HEK293 (cell line): Measurements from ENCODE around the gene SOX30.
"Not testable (repeated sequence)": the region's sequence is repeated elsewhere in the genome, so short reads cannot be mapped to it uniquely, and the experiment has no call there.

ENCODE experiments used
- CTCF ChIA-PET: fragments of 350-600 bp; formaldehyde crosslinking; extraction: SDS; loops from one replicate; lab custom pipeline; 2021; ENCODE audit warnings: antibody characterized with exemption; lab: Yijun Ruan, JAX
- POLR2A ChIA-PET: fragments of 300-600 bp; formaldehyde crosslinking; extraction: SDS; loops from one replicate; lab custom pipeline; 2020; ENCODE audit warnings: antibody characterized with exemption, inconsistent platforms; lab: Yijun Ruan, JAX
- H3K27ac ChIP-seq: fragments of 200-500 bp; sonication (Bioruptor generic); 2 replicates; pipeline ENCODE4 v1.5.1; 2014; ENCODE audit warnings: low read depth, low read length, control low read depth, inconsistent platforms; ENCODE audit errors: extremely low read depth
- H3K36me3 ChIP-seq, 2 experiments: fragments of 200-500 bp in 1 of 2; sonication (Bioruptor generic) in 1 of 2; 1 replicate in 1 of 2; 2 replicates in 1 of 2; pipeline ENCODE4 v1.5.1; 2014 to 2017; ENCODE audit warnings: inconsistent platforms in 2 of 2, low read length in 2 of 2; ENCODE audit not compliant: control insufficient read depth in 2 of 2, insufficient read depth in 1 of 2
- H3K4me1 ChIP-seq: fragments of 200-500 bp; sonication (Bioruptor generic); 2 replicates; pipeline ENCODE4 v1.5.1; 2014; ENCODE audit warnings: mild to moderate bottlenecking, low read length, inconsistent platforms; ENCODE audit not compliant: control insufficient read depth, insufficient read depth
- H3K4me3 ChIP-seq: 2 replicates; pipeline ENCODE4 v1.5.1; 2011; ENCODE audit warnings: low read depth, mild to moderate bottlenecking, control low read depth, low read length, moderate library complexity
- H3K9me3 ChIP-seq: fragments of 200-500 bp; sonication (Bioruptor generic); 2 replicates; pipeline ENCODE4 v1.5.1; 2014; ENCODE audit warnings: low read depth, low read length, inconsistent platforms; ENCODE audit not compliant: control insufficient read depth, insufficient read depth
- KLF16 ChIP-seq: fragments of 450-650 bp; formaldehyde crosslinking; IDR thresholded peaks from 2 replicates; pipeline ENCODE4 v1.5.1; 2017; ENCODE audit warnings: missing biosample characterization, missing genetic modification characterization
- PRDM1 ChIP-seq: fragments of 450-650 bp; formaldehyde crosslinking; IDR thresholded peaks from 2 replicates; pipeline ENCODE4; 2016; ENCODE audit warnings: missing biosample characterization, missing genetic modification characterization
- SETDB1 ChIP-seq: IDR thresholded peaks from one replicate; pipeline ENCODE4 v1.6.1; 2017; ENCODE audit warnings: mild to moderate bottlenecking, low read length, moderate library complexity, mixed read lengths; ENCODE audit not compliant: insufficient read length
- ZNF266 ChIP-seq: fragments of 450-650 bp; formaldehyde crosslinking; IDR thresholded peaks from 2 replicates; pipeline ENCODE4 v1.5.1; 2016; ENCODE audit warnings: missing biosample characterization, missing genetic modification characterization, low read depth
- ZNF560 ChIP-seq: fragments of 450-650 bp; formaldehyde crosslinking; IDR thresholded peaks from 2 replicates; pipeline ENCODE4 v1.5.1; 2017; ENCODE audit warnings: missing biosample characterization, missing genetic modification characterization, borderline replicate concordance
- ZNF626 ChIP-seq: fragments of 450-650 bp; sonication (Bioruptor Pico); formaldehyde crosslinking; IDR thresholded peaks from 2 replicates; pipeline ENCODE4 v1.5.1; 2018; ENCODE audit warnings: missing biosample characterization, missing genetic modification characterization, inconsistent platforms
- TF ChIP-seq, protein P1 (sequence below): fragments of 450-650 bp; formaldehyde crosslinking; conservative IDR thresholded peaks from 2 replicates; pipeline ENCODE4 v1.5.1; 2016; ENCODE audit warnings: low read depth, missing biosample characterization, missing genetic modification characterization
- TF ChIP-seq, protein P2 (sequence below): fragments of 450-650 bp; formaldehyde crosslinking; IDR thresholded peaks from 2 replicates; pipeline ENCODE4 v1.5.1; 2016; ENCODE audit warnings: missing biosample characterization, missing genetic modification characterization
- TF ChIP-seq, protein P3 (sequence below): fragments of 450-650 bp; formaldehyde crosslinking; IDR thresholded peaks from 2 replicates; pipeline ENCODE4 v1.5.1; 2017; ENCODE audit warnings: missing biosample characterization, mild to moderate bottlenecking, missing genetic modification characterization, moderate library complexity
- TF ChIP-seq, protein P4 (sequence below): fragments of 450-650 bp; formaldehyde crosslinking; IDR thresholded peaks from 2 replicates; pipeline ENCODE4 v1.5.1; 2017; ENCODE audit warnings: missing biosample characterization, missing genetic modification characterization
- TF ChIP-seq, protein P5 (sequence below): fragments of 450-650 bp; formaldehyde crosslinking; IDR thresholded peaks from 2 replicates; pipeline ENCODE4 v1.5.1; 2017; ENCODE audit warnings: missing biosample characterization, missing genetic modification characterization
- TF ChIP-seq, protein P6 (sequence below): fragments of 450-650 bp; formaldehyde crosslinking; IDR thresholded peaks from 2 replicates; pipeline ENCODE4 v1.5.1; 2016; ENCODE audit warnings: missing biosample characterization, missing genetic modification characterization

SOX30 gene

DNA sequence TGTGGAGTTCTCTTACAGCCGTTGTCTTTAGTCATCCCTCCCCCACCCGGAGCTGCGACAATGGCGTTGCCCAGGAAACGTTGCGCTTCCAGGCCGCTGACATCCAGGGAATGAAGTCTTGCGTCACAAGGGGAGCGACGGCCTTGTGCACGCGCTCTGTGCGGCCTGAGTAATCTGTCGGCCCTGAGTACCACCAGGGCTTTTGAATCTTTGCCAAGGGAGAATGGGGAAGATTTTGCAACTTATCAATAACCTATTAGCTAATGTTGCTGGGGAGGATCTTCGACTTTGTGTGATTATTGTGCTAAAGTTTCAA is at the start of gene SOX30:
Gene SOX30 (minus strand): TSS at position 62 of the 316 bp plus-strand sequence. CDS start 360 bp downstream, outside the sequence.
- H3K36me3 ChIP-seq = no peaks in the 10 kb centered on the region
- POLR2A ChIA-PET = no interaction called here
- H3K4me3 ChIP-seq = no peak within 1 kb of the TSS
- CTCF ChIA-PET = no interaction called here
- no peak within 1 kb of the TSS for H3K27ac ChIP-seq
- no peaks in the 10 kb centered on the region for H3K4me1 ChIP-seq
- H3K9me3 ChIP-seq = no peaks in the 10 kb centered on the region
- no peak for TF ChIP-seq PRDM1 (tag by site-specific recombination)
- TF ChIP-seq ZNF560 (tag by site-specific recombination) = no peak
- TF ChIP-seq, protein P1, sequence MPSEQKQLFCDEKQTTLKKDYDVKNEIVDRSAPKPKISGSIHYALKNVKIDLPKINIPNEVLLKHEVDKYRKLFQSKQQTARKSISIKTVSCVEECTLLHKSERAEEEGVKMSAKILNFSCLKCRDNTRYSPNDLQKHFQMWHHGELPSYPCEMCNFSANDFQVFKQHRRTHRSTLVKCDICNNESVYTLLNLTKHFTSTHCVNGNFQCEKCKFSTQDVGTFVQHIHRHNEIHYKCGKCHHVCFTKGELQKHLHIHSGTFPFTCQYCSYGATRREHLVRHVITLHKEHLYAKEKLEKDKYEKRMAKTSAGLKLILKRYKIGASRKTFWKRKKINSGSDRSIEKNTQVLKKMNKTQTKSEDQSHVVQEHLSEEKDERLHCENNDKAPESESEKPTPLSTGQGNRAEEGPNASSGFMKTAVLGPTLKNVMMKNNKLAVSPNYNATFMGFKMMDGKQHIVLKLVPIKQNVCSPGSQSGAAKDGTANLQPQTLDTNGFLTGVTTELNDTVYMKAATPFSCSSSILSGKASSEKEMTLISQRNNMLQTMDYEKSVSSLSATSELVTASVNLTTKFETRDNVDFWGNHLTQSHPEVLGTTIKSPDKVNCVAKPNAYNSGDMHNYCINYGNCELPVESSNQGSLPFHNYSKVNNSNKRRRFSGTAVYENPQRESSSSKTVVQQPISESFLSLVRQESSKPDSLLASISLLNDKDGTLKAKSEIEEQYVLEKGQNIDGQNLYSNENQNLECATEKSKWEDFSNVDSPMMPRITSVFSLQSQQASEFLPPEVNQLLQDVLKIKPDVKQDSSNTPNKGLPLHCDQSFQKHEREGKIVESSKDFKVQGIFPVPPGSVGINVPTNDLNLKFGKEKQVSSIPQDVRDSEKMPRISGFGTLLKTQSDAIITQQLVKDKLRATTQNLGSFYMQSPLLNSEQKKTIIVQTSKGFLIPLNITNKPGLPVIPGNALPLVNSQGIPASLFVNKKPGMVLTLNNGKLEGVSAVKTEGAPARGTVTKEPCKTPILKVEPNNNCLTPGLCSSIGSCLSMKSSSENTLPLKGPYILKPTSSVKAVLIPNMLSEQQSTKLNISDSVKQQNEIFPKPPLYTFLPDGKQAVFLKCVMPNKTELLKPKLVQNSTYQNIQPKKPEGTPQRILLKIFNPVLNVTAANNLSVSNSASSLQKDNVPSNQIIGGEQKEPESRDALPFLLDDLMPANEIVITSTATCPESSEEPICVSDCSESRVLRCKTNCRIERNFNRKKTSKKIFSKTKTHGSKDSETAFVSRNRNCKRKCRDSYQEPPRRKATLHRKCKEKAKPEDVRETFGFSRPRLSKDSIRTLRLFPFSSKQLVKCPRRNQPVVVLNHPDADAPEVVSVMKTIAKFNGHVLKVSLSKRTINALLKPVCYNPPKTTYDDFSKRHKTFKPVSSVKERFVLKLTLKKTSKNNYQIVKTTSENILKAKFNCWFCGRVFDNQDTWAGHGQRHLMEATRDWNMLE (tag by site-specific recombination) = no peak
- TF ChIP-seq, protein P2, sequence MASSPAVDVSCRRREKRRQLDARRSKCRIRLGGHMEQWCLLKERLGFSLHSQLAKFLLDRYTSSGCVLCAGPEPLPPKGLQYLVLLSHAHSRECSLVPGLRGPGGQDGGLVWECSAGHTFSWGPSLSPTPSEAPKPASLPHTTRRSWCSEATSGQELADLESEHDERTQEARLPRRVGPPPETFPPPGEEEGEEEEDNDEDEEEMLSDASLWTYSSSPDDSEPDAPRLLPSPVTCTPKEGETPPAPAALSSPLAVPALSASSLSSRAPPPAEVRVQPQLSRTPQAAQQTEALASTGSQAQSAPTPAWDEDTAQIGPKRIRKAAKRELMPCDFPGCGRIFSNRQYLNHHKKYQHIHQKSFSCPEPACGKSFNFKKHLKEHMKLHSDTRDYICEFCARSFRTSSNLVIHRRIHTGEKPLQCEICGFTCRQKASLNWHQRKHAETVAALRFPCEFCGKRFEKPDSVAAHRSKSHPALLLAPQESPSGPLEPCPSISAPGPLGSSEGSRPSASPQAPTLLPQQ (tag by site-specific recombination) = no peak
- TF ChIP-seq, protein P3, sequence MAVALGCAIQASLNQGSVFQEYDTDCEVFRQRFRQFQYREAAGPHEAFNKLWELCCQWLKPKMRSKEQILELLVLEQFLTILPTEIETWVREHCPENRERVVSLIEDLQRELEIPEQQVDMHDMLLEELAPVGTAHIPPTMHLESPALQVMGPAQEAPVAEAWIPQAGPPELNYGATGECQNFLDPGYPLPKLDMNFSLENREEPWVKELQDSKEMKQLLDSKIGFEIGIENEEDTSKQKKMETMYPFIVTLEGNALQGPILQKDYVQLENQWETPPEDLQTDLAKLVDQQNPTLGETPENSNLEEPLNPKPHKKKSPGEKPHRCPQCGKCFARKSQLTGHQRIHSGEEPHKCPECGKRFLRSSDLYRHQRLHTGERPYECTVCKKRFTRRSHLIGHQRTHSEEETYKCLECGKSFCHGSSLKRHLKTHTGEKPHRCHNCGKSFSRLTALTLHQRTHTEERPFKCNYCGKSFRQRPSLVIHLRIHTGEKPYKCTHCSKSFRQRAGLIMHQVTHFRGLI (tag by site-specific recombination) = no peak
- TF ChIP-seq, protein P4, sequence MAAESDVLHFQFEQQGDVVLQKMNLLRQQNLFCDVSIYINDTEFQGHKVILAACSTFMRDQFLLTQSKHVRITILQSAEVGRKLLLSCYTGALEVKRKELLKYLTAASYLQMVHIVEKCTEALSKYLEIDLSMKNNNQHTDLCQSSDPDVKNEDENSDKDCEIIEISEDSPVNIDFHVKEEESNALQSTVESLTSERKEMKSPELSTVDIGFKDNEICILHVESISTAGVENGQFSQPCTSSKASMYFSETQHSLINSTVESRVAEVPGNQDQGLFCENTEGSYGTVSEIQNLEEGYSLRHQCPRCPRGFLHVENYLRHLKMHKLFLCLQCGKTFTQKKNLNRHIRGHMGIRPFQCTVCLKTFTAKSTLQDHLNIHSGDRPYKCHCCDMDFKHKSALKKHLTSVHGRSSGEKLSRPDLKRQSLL (tag by site-specific recombination) = no peak
- TF ChIP-seq ZNF266 (tag by site-specific recombination) = no peak
- TF ChIP-seq, protein P5, sequence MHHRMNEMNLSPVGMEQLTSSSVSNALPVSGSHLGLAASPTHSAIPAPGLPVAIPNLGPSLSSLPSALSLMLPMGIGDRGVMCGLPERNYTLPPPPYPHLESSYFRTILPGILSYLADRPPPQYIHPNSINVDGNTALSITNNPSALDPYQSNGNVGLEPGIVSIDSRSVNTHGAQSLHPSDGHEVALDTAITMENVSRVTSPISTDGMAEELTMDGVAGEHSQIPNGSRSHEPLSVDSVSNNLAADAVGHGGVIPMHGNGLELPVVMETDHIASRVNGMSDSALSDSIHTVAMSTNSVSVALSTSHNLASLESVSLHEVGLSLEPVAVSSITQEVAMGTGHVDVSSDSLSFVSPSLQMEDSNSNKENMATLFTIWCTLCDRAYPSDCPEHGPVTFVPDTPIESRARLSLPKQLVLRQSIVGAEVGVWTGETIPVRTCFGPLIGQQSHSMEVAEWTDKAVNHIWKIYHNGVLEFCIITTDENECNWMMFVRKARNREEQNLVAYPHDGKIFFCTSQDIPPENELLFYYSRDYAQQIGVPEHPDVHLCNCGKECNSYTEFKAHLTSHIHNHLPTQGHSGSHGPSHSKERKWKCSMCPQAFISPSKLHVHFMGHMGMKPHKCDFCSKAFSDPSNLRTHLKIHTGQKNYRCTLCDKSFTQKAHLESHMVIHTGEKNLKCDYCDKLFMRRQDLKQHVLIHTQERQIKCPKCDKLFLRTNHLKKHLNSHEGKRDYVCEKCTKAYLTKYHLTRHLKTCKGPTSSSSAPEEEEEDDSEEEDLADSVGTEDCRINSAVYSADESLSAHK (tag by site-specific recombination) = no peak
- no peak for TF ChIP-seq KLF16 (tag by site-specific recombination)

DNA sequence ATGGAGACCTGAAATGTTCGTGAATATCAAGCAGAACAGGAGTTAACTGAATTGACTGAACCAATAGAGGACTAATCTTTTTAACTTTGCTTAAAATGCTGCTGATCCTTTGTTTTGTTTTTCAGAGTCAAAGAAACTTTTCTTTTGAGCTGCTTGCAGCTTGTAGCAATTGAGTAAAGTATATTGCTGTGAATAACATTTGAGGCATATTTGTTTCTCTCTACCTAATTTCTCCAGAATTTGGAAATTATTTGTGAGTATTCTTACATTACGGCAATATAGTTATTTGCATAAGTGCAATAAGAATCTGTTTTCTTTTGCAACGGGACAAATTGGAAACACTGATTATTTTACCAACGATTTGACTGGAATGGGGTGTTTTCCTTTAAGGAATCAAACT is 46.4 kb upstream of the SOX30 start:
- H3K27ac ChIP-seq, POLR2A ChIA-PET: not testable (repeated sequence)
- TF ChIP-seq, protein P6, sequence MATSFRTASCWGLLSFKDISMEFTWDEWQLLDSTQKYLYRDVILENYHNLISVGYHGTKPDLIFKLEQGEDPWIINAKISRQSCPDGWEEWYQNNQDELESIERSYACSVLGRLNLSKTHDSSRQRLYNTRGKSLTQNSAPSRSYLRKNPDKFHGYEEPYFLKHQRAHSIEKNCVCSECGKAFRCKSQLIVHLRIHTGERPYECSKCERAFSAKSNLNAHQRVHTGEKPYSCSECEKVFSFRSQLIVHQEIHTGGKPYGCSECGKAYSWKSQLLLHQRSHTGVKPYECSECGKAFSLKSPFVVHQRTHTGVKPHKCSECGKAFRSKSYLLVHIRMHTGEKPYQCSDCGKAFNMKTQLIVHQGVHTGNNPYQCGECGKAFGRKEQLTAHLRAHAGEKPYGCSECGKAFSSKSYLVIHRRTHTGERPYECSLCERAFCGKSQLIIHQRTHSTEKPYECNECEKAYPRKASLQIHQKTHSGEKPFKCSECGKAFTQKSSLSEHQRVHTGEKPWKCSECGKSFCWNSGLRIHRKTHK = 0 out of 2 replicates have a peak, but pooled peaks have one; percentile 27
- TF ChIP-seq ZNF626 (tag by site-specific recombination) (peak; percentile 81; the same call in 1 of the 2 replicates), SETDB1 (peak; percentile 95)
- TF ChIP-seq, all 188 proteins: peak for 3; not testable (repeated sequence) for 185
- H3K4me3 ChIP-seq, H3K9me3 ChIP-seq, H3K36me3 ChIP-seq, H3K4me1 ChIP-seq, CTCF ChIA-PET: not testable (repeated sequence)

DNA sequence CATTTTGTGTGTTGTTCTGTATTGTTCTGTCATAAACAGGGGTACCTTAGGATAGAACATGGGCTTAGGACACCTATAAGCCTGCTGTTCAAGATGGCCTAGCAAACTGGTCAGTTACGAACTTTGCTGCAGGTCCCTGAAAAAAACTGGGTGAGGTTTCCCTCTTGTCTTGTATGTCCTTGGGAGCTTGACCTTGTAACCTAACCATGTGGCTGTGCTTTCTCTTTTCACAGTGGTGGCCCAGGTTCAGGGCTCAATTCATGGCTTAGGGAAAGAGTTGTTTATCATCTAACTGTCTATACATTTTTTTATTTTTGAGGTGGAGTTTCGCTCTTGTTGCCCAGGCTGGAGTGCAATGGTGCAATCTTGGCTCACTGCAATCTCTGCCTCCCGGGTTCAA is 43.9 kb upstream of the SOX30 start:
- CTCF ChIA-PET = interaction anchor here (0.7 kb wide), 3 partner anchors 34 to 311 kb away, joined by 3 to 4 read pairs (median 3); no protein-coding TSS in a partner anchor
- H3K27ac ChIP-seq, POLR2A ChIA-PET, H3K4me3 ChIP-seq, H3K9me3 ChIP-seq, H3K36me3 ChIP-seq, H3K4me1 ChIP-seq: not testable (repeated sequence)

DNA sequence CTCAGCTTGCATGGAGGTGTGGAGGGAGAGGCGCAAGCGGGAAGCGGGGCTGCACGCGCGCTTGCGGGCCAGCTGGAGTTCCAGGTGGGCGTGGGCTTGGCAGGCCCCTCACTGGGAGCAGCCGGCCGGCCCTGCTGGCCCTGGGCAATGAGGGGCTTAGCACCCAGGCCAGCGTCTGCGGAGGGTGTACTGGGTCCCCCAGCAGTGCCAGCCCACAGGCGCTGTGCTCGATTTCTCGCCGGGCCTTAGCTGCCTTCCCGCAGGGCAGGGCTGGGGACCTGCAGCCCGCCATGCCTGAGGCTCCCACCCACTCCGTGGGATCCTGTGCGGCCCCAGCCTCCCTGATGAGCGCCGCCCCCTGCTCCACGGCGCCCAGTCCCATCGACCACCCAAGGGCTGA is 41.6 kb upstream of the SOX30 start:
- H3K4me3 ChIP-seq, H3K36me3 ChIP-seq, H3K27ac ChIP-seq, H3K9me3 ChIP-seq, POLR2A ChIA-PET, H3K4me1 ChIP-seq: not testable (repeated sequence)
- CTCF ChIA-PET = interaction anchor here (0.6 kb wide), 1 partner anchor 96 kb away, joined by 4 read pairs; no protein-coding TSS in a partner anchor
